Stimulated activated CD4-positive, alpha-beta T cell treated with anti-CD3 and anti-CD28 coated beads, Interleukin-4, amount 100 ng/mL, for 48 hours (primary cell): ENCODE measurements around the gene MED9.

Source experiments
- DNase-seq, 2 donors: peaks; one replicate each; pipeline ENCODE4 v3.0.0-alpha.2; 2020; ENCODE audit warnings: low read depth in 2 of 2

Gene MED9

GRCh38 chr17:17503566-17504130 is 26.8 kb downstream of the MED9 start:
- no peak for DNase-seq

GRCh38 chr17:17504341-17505140 is 27.7 kb downstream of the MED9 start:
- no peak for DNase-seq

GRCh38 chr17:17505151-17505550 is 28.4 kb downstream of the MED9 start:
- DNase-seq = no peak

- no peak for DNase-seq
These were observed 28.9 kb downstream of the MED9 start for GRCh38 chr17:17505610-17506171.

- DNase-seq = no peak
These were observed 29.5 kb downstream of the MED9 start for GRCh38 chr17:17506181-17506741.

GRCh38 chr17:17506893-17507464 is 30.2 kb downstream of the MED9 start:
- DNase-seq = no peak

GRCh38 chr17:17507465-17508011 is 30.7 kb downstream of the MED9 start:
- DNase-seq = no peak

- DNase-seq = no peak
These were observed 31.3 kb downstream of the MED9 start for GRCh38 chr17:17508019-17508535.

GRCh38 chr17:17508646-17509591 is 32.1 kb downstream of the MED9 start:
- DNase-seq = no peak

GRCh38 chr17:17509601-17510425 is 33.0 kb downstream of the MED9 start:
- DNase-seq = no peak

GRCh38 chr17:17510456-17511292 is 33.9 kb downstream of the MED9 start:
- DNase-seq = no peak

- no peak for DNase-seq
These were observed 34.5 kb downstream of the MED9 start for GRCh38 chr17:17511293-17511741.

GRCh38 chr17:17511881-17512858 is 35.4 kb downstream of the MED9 start:
- no peak for DNase-seq

GRCh38 chr17:17512866-17513265 is 36.1 kb downstream of the MED9 start:
- no peak for DNase-seq

GRCh38 chr17:17513626-17514025 is 36.8 kb downstream of the MED9 start:
- DNase-seq = no peak

- no peak for DNase-seq
These were observed 37.7 kb downstream of the MED9 start for GRCh38 chr17:17514361-17514992.
